H9 (cell line): ENCODE data around the gene AP3S2. TPM values are rescaled to one million over a fixed set of nuclear protein-coding genes. Genes with fewer than 3 reads are reported as not detected.

Experiments
- DNase-seq: peaks from one replicate; pipeline ENCODE4 v3.0.0-alpha.2; 2017
- H2AFZ ChIP-seq: one replicate; pipeline ENCODE4 v1.6.1; 2013; ENCODE audit warnings: mild to moderate bottlenecking, low read length, control low read depth, moderate library complexity
- H2AK5ac ChIP-seq: 2 replicates; pipeline ENCODE4 v1.6.1; 2013; ENCODE audit warnings: low read length, control low read depth, mixed read lengths; ENCODE audit not compliant: insufficient read length
- H2BK120ac ChIP-seq: one replicate; pipeline ENCODE4 v1.6.1; 2013; ENCODE audit warnings: low read depth, mild to moderate bottlenecking, low read length, control low read depth, inconsistent platforms; ENCODE audit not compliant: poor library complexity, severe bottlenecking
- H2BK12ac ChIP-seq: 2 replicates; pipeline ENCODE4 v1.6.1; 2013; ENCODE audit warnings: low read length, control low read depth, mixed read lengths, low read depth; ENCODE audit not compliant: insufficient read length
- H2BK15ac ChIP-seq: 2 replicates; pipeline ENCODE4 v1.6.1; 2013; ENCODE audit warnings: low read depth, low read length, control low read depth
- H2BK20ac ChIP-seq: one replicate; pipeline ENCODE4 v1.6.1; 2013; ENCODE audit warnings: low read depth, mild to moderate bottlenecking, low read length, control low read depth, inconsistent platforms; ENCODE audit not compliant: poor library complexity, severe bottlenecking
- H2BK5ac ChIP-seq: 2 replicates; pipeline ENCODE4 v1.6.1; 2013; ENCODE audit warnings: low read length, control low read depth, mixed read lengths; ENCODE audit not compliant: insufficient read length
- H3K14ac ChIP-seq: 2 replicates; pipeline ENCODE4 v1.6.1; 2013; ENCODE audit warnings: low read length, control low read depth; ENCODE audit not compliant: insufficient read depth
- H3K18ac ChIP-seq: 2 replicates; pipeline ENCODE4 v1.6.1; 2013; ENCODE audit warnings: low read depth, mild to moderate bottlenecking, mixed read lengths, low read length, control low read depth; ENCODE audit not compliant: insufficient read length
- H3K23ac ChIP-seq: 2 replicates; pipeline ENCODE4 v1.6.1; 2013; ENCODE audit warnings: low read length, control low read depth, mixed read lengths, low read depth; ENCODE audit not compliant: insufficient read length
- H3K23me2 ChIP-seq: 2 replicates; pipeline ENCODE4 v1.6.1; 2013; ENCODE audit warnings: low read depth, mild to moderate bottlenecking, mixed read lengths, low read length, control low read depth; ENCODE audit not compliant: insufficient read length, poor library complexity, severe bottlenecking
- H3K27ac ChIP-seq: 2 replicates; pipeline ENCODE4 v1.5.1; 2013; ENCODE audit warnings: low read length, control low read depth, mixed read lengths, low read depth; ENCODE audit not compliant: insufficient read length
- H3K27me3 ChIP-seq: 2 replicates; pipeline ENCODE4 v1.6.1; 2013; ENCODE audit warnings: low read length, control low read depth, inconsistent platforms; ENCODE audit not compliant: insufficient read depth
- H3K4ac ChIP-seq: 2 replicates; pipeline ENCODE4 v1.6.1; 2013; ENCODE audit warnings: low read depth, mild to moderate bottlenecking, control low read depth, inconsistent platforms, low read length, moderate library complexity
- H3K4me1 ChIP-seq: 2 replicates; pipeline ENCODE4 v1.6.1; 2013; ENCODE audit warnings: low read length, control low read depth, inconsistent platforms; ENCODE audit not compliant: insufficient read depth
- H3K4me2 ChIP-seq: 2 replicates; pipeline ENCODE4 v1.6.1; 2013; ENCODE audit warnings: low read length, control low read depth, mixed read lengths; ENCODE audit not compliant: insufficient read length, insufficient read depth
- H3K56ac ChIP-seq: 2 replicates; pipeline ENCODE4 v1.6.1; 2013; ENCODE audit warnings: low read depth, mild to moderate bottlenecking, mixed read lengths, low read length, control low read depth; ENCODE audit not compliant: insufficient read length
- H3K79me1 ChIP-seq: 2 replicates; pipeline ENCODE4 v1.6.1; 2013; ENCODE audit warnings: low read depth, mild to moderate bottlenecking, moderate library complexity, low read length, control low read depth, inconsistent platforms; ENCODE audit not compliant: insufficient read depth, poor library complexity, severe bottlenecking
- H3K79me2 ChIP-seq: 2 replicates; pipeline ENCODE4 v1.6.1; 2013; ENCODE audit warnings: low read length, control low read depth, inconsistent platforms; ENCODE audit not compliant: insufficient read depth
- H3K9ac ChIP-seq: 2 replicates; pipeline ENCODE4 v1.6.1; 2013; ENCODE audit warnings: low read length, control low read depth, mixed read lengths; ENCODE audit not compliant: insufficient read length; ENCODE audit errors: extremely low read depth
- H3K9me3 ChIP-seq: one replicate; pipeline ENCODE4 v1.6.1; 2013; ENCODE audit warnings: low read depth, low read length, inconsistent platforms; ENCODE audit not compliant: control insufficient read depth
- H3T11ph ChIP-seq: one replicate; pipeline ENCODE4 v1.6.1; 2013; ENCODE audit warnings: mild to moderate bottlenecking, low read length, control low read depth, inconsistent platforms
- H4K20me1 ChIP-seq: one replicate; pipeline ENCODE4 v1.6.1; 2013; ENCODE audit not compliant: control insufficient read depth, insufficient read length, insufficient read depth
- H4K5ac ChIP-seq: 2 replicates; pipeline ENCODE4 v1.6.1; 2013; ENCODE audit warnings: low read depth, mild to moderate bottlenecking, mixed read lengths, low read length, control low read depth; ENCODE audit not compliant: insufficient read length
- H4K8ac ChIP-seq: replicated peaks from 2 replicates; pipeline ENCODE4 v1.6.1; 2013; ENCODE audit warnings: low read length, control low read depth, mixed read lengths, low read depth; ENCODE audit not compliant: insufficient read length
- H4K91ac ChIP-seq: 2 replicates; pipeline ENCODE4 v1.6.1; 2013; ENCODE audit warnings: low read depth, mild to moderate bottlenecking, moderate library complexity, mixed read lengths, low read length, control low read depth; ENCODE audit not compliant: insufficient read length
- H3K27ac Mint-ChIP-seq, 3 experiments: 2 replicates in 2 of 3; 3 replicates in 1 of 3; pipeline ENCODE4 v1.8.0; 2020 to 2021; ENCODE audit warnings: mixed read lengths in 3 of 3, mild to moderate bottlenecking in 1 of 3, moderate library complexity in 1 of 3
- H3K27me3 Mint-ChIP-seq: 2 replicates; pipeline ENCODE4 v1.8.0; 2021; ENCODE audit warnings: low read depth, mild to moderate bottlenecking, moderate library complexity, mixed read lengths
- H3K36me3 Mint-ChIP-seq, 3 experiments: 2 replicates in 2 of 3; 3 replicates in 1 of 3; pipeline ENCODE4 v1.8.0; 2020 to 2021; ENCODE audit warnings: low read depth in 3 of 3, mixed read lengths in 3 of 3; ENCODE audit not compliant: insufficient read depth in 1 of 3
- H3K4me1 Mint-ChIP-seq, 2 experiments: 2 replicates each; pipeline ENCODE4 v1.8.0; 2020; ENCODE audit warnings: mixed read lengths in 2 of 2
- H3K4me3 Mint-ChIP-seq, 2 experiments: 2 replicates in 1 of 2; 3 replicates in 1 of 2; pipeline ENCODE4 v1.8.0; 2020 to 2021; ENCODE audit warnings: mild to moderate bottlenecking in 2 of 2, mixed read lengths in 2 of 2, moderate library complexity in 1 of 2
- H3K9me3 Mint-ChIP-seq, 2 experiments: 2 replicates in 1 of 2; 3 replicates in 1 of 2; pipeline ENCODE4 v1.8.0; 2020; ENCODE audit warnings: mild to moderate bottlenecking in 2 of 2, mixed read lengths in 2 of 2, moderate library complexity in 1 of 2
- WGBS: extraction: QIAGEN DNeasy Blood & Tissue Kit; methylation state at CpG from one replicate; pipeline ENCODE4 v1.1.7; 2013; ENCODE audit warnings: missing lambda C conversion rate, low lambda C conversion rate, mixed read lengths; ENCODE audit not compliant: insufficient read length; ENCODE audit errors: extremely low coverage; 5-methylcytosine and 5-hydroxymethylcytosine counted together
- total RNA-seq: library from RNA; stranded (reverse); gene quantifications from 2 replicates; pipeline ENCODE4 v1.2.1, GENCODE V29; 2021
- TF ChIP-seq, protein P1 (sequence below): fragments of 200-600 bp; sonication (generic); conservative IDR thresholded peaks from 3 replicates; pipeline ENCODE4 v1.8.0; 2021; ENCODE audit warnings: antibody characterized with exemption, mild to moderate bottlenecking

AP3S2 gene
- total RNA-seq, 1 experiment from 2014 or later: 33.9 TPM

DNA sequence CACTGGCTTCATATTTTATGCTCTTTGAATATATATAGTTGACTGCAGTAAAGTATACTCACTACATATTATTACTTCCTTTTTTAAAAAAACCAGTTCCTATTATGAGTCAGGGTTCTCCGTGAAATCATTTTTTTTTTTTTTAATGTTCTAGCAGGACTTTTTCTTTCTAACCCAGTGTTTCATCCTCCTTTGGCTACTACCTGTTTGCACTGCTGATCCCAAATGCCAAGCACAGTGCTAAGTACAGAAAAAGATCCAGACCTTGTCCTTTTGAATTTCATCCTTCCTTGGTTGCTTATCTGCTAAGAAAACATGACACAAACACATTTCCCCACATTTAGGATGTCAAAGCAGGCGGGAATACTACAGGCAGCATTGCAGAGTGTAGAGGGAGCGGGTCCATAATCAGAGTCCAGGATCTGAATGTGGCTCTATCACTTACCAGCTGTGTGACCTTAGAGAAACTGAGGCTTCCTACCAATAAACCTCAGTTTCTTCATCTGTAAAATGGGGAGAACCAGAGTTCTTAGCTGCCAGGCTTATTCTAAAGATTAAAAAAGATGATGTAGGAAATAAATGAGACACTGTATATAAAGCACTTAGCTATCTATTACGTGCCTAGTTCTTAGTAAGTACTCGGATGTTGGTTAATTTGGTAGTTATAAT is 42.0 kb downstream of the AP3S2 start:
- Histone ChIP-seq H4K8ac (no peak overlapping the region), H2BK5ac (no peak overlapping the region), H3K4me1 (no peaks in the 10 kb centered on the region), H2BK20ac (no peak overlapping the region), H3K18ac (no peak overlapping the region), H3K9me3 (no peaks in the 10 kb centered on the region), H2BK120ac (no peak overlapping the region), H3K9ac (no peak overlapping the region), H4K91ac (no peak overlapping the region), H3K79me1 (no peaks in the 10 kb centered on the region), H4K20me1 (no peaks in the 10 kb centered on the region), H3K27ac (no peak overlapping the region), H3K4ac (no peak overlapping the region), H2BK15ac (no peak overlapping the region), H2AK5ac (no peak overlapping the region), H2AFZ (no peak overlapping the region), H4K5ac (no peak overlapping the region), H3K4me2 (no peak overlapping the region), H2BK12ac (no peak overlapping the region), H3K23ac (no peak overlapping the region), H3K27me3 (no peaks in the 10 kb centered on the region), H3T11ph (no peak overlapping the region), H3K56ac (no peak overlapping the region), H3K79me2 (no peaks in the 10 kb centered on the region), H3K23me2 (no peaks in the 10 kb centered on the region), H3K14ac (no peak overlapping the region)
- Mint-ChIP-seq H3K4me3 (no peak overlapping the region), H3K27me3 (no peaks in the 10 kb centered on the region; the same call in 1 of the 2 replicates), H3K36me3 (peaks cover 21 to 55% (median 42%) of the 10 kb centered on the region in 3 experiments), H3K27ac (no peak overlapping the region; a peak in 1 of 7 replicates), H3K9me3 (peaks cover 10 to 15% of the 10 kb centered on the region in 2 experiments), H3K4me1 (no peaks in the 10 kb centered on the region)
- no peak for DNase-seq
- WGBS: no CpG with 5 or more reads among the region's 5 CpGs
- TF ChIP-seq, protein P1, sequence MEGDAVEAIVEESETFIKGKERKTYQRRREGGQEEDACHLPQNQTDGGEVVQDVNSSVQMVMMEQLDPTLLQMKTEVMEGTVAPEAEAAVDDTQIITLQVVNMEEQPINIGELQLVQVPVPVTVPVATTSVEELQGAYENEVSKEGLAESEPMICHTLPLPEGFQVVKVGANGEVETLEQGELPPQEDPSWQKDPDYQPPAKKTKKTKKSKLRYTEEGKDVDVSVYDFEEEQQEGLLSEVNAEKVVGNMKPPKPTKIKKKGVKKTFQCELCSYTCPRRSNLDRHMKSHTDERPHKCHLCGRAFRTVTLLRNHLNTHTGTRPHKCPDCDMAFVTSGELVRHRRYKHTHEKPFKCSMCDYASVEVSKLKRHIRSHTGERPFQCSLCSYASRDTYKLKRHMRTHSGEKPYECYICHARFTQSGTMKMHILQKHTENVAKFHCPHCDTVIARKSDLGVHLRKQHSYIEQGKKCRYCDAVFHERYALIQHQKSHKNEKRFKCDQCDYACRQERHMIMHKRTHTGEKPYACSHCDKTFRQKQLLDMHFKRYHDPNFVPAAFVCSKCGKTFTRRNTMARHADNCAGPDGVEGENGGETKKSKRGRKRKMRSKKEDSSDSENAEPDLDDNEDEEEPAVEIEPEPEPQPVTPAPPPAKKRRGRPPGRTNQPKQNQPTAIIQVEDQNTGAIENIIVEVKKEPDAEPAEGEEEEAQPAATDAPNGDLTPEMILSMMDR: no peak
